Gastrocnemius medialis (tissue), 4 donors: ENCODE data around the gene BBS1.

Source experiments
- CTCF ChIP-seq, 5 experiments: fragments of 450-650 bp in 3 of 5; fragments of 200-600 bp in 2 of 5; sonication (generic) in 2 of 5; IDR thresholded peaks in 4 of 5; conservative IDR thresholded peaks in 1 of 5; 1 replicate in 4 of 5; 2 replicates in 1 of 5; pipeline ENCODE4 v1.5.1; 2016 to 2019; ENCODE audit warnings: antibody characterized with exemption in 5 of 5, mild to moderate bottlenecking in 3 of 5, moderate library complexity in 3 of 5
- POLR2A ChIP-seq, 2 donors: fragments of 450-650 bp; IDR thresholded peaks; one replicate each; pipeline ENCODE4 v1.6.1; 2017; ENCODE audit warnings: antibody characterized with exemption in 2 of 2, mild to moderate bottlenecking in 2 of 2, moderate library complexity in 2 of 2

GRCh38 chr11:66559142-66559865, 48.9 kb downstream of the BBS1 start:
- TF ChIP-seq POLR2A (IDR thresholded peaks at IDR 0.05) (no peak), CTCF (IDR thresholded peaks at IDR 0.05 in 4 of 5, conservative IDR thresholded peaks at IDR 0.05 in 1 of 5) (no peak)
